Heart left ventricle (tissue), 16 donors: ENCODE measurements around the gene TRIM66. TPM values are rescaled to one million over a fixed set of nuclear protein-coding genes. Genes with fewer than 3 reads are reported as not detected.
"Not testable (repeated sequence)": the region's sequence is repeated elsewhere in the genome, so short reads cannot be mapped to it uniquely, and the experiment has no call there.

Experiments
- ATAC-seq, 4 donors: fragments of 200-7000 bp; cut with Tn5 transposase; one replicate each; pipeline ENCODE4 v1.9.1; 2020 to 2022; ENCODE audit warnings: moderate library complexity in 4 of 4, mild to moderate bottlenecking in 3 of 4, moderate number of reproducible peaks in 1 of 4
- DNase-seq, 5 donors: peaks; one replicate each; pipeline ENCODE4 v3.0.0-alpha.2; 2020
- H3K27ac ChIP-seq, 12 donors: fragments of 200-600 bp; sonication (generic) in 4 of 12; one replicate each; pipeline versions ENCODE4 v1.5.0 to v1.8.0; 2016 to 2022; ENCODE audit warnings: mild to moderate bottlenecking in 2 of 12
- H3K27me3 ChIP-seq, 9 donors: fragments of 200-600 bp; sonication (generic) in 2 of 9; one replicate each; pipeline versions ENCODE4 v1.5.1 to v1.8.0; 2016 to 2022; ENCODE audit warnings: mild to moderate bottlenecking in 3 of 9
- H3K36me3 ChIP-seq, 9 donors: fragments of 200-600 bp; sonication (generic) in 2 of 9; one replicate each; pipeline versions ENCODE4 v1.5.0 to v1.8.0; 2018 to 2022; ENCODE audit warnings: mild to moderate bottlenecking in 2 of 9
- H3K4me1 ChIP-seq, 12 donors: fragments of 200-600 bp; sonication (generic) in 4 of 12; one replicate each; pipeline versions ENCODE4 v1.5.0 to v1.8.0; 2016 to 2022; ENCODE audit warnings: mild to moderate bottlenecking in 3 of 12
- H3K4me3 ChIP-seq, 12 donors: fragments of 200-600 bp; sonication (generic) in 4 of 12; one replicate each; pipeline versions ENCODE4 v1.5.0 to v1.8.0; 2017 to 2022; ENCODE audit warnings: mild to moderate bottlenecking in 9 of 12, moderate library complexity in 4 of 12
- H3K9me3 ChIP-seq, 12 donors: fragments of 200-600 bp; sonication (generic) in 4 of 12; one replicate each; pipeline versions ENCODE4 v1.5.0 to v1.8.0; 2016 to 2022; ENCODE audit warnings: mild to moderate bottlenecking in 1 of 12
- POLR2A ChIP-seq, 2 donors: fragments of 450-650 bp; IDR thresholded peaks; one replicate each; pipeline ENCODE4 v1.6.1; 2017; ENCODE audit warnings: antibody characterized with exemption in 2 of 2, mild to moderate bottlenecking in 2 of 2, moderate library complexity in 2 of 2
- WGBS, 4 donors: extraction: QIAGEN DNeasy Blood & Tissue Kit in 2 of 4; methylation state at CpG; one replicate each; pipeline versions ENCODE4 v1.1.5 to v1.1.7; 2013 to 2018; 5-methylcytosine and 5-hydroxymethylcytosine counted together
- intact Hi-C, 10 donors: fragments of 100-400 bp; cut with DNase I; formaldehyde crosslinking; loops; one replicate each; pipeline versions ENCODE4 v1.11.1 to v1.14.2; 2022
- polyA plus RNA-seq, 2 donors: library from polyadenylated mRNA; stranded (reverse); fragments of 200-250 nt; gene quantifications; one replicate each; pipeline ENCODE4 v1.2.3, GENCODE V29; 2013
- total RNA-seq, 9 donors: library from RNA; depleted of rRNA in 2 of 9; stranded (reverse); fragments of >200 nt in 2 of 9; fragmentation: NEBNext Ultra II Directional in 3 of 9; extraction: Animal tissue kit (Norgen Biotek cat#: 25700) in 3 of 9; gene quantifications; one replicate each; pipeline versions ENCODE4 v1.1.0 to v1.2.4, GENCODE V29; 2016 to 2023
- TF ChIP-seq, protein P1 (sequence below), 12 donors: fragments of 200-600 bp; sonication (generic) in 4 of 12; IDR thresholded peaks; one replicate each; pipeline versions ENCODE4 v1.5.0 to v1.8.0; 2018 to 2022; ENCODE audit warnings: antibody characterized with exemption in 12 of 12, mild to moderate bottlenecking in 5 of 12
- donor health status: ischemic (EF 13 %, LVEDD 7.1; RV severe dilation, severe dysfunction).
- donor health status: healthy with polysubstance abuse.
- donor health status: DM: no; HTN: yes; CAD: no.
- donor health status: DM: no; HTN: no; CAD: no.
- donor health status: ischemic (EF 25% LVEDD 6.9; RV normal size, moderate dysfunction).
- donor health status: ischemic (EF 25% LVEDD 5.7; RV mildly dilated, moderate dysfunction).
- donor health status: healthy.
- donor health status: DM: yes; HTN: yes; CAD: no.
- donor health status: ischemic (EF 35%, LVEDD 5.7; RV mildly dilated, moderate dysfunction).
- donor health status: nonischemic (EF 11% LVEDD 7.7; RV severe dilation, severe dysfunction).
- donor health status: DM: yes; HTN: yes; CAD: no.
- donor health status: PGD.
- donor health status: ischemic (EF 29% LVEDD 5.4; RV normal size, mild dysfunction).
- donor health status: nonischemic (EF 23%, LVEDD 6.1; RV moderate dilation, normal function).

The TRIM66 gene
- total and polyA plus RNA-seq, 11 donors = 0.71 to 10.1 (median 3.8) TPM

DNA sequence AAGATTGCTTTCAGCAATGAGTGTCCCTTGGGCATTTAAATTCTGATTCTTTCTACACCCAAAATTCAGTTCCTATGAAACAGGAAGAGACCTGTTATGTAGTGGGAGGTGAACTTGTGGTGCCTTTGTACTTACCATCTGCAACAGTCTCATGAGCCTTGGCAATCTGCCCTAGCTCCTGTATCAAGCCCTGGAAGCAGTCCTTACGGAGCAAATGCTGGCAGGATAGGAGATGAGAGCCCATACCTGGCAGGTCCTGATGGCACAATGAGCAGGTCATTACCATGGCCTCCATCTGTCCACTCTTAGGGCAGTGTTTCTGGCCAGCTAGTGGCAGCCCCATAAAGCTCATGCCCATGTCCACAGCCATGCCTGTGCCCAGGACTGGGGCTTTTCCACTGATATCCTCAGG lies 10.8 kb downstream of the TRIM66 start:
- no peaks in the 10 kb centered on the region for H3K9me3 ChIP-seq
- DNase-seq (peak in 4 of 5 donors; percentile 38 to 51 (median 43)), ATAC-seq (peak; percentile 33 to 71 (median 58))
- H3K27me3 ChIP-seq = no peaks in the 10 kb centered on the region
- H3K36me3 ChIP-seq = peaks cover 0 to 22% (median 0%) of the 10 kb centered on the region in 9 donors
- 0 to 31% (median 0%) methylated on average over 1 of the region's 1 CpG for WGBS, 4 donors
- no peak for TF ChIP-seq POLR2A (IDR thresholded peaks at IDR 0.05)
- H3K4me3 ChIP-seq = no peak overlapping the region
- intact Hi-C loops = no loop called here
- peaks cover 0 to 24% (median 13%) of the 10 kb centered on the region in 12 donors for H3K4me1 ChIP-seq
- H3K27ac ChIP-seq = peak overlapping the region; percentile 43 to 87 (median 78)

DNA sequence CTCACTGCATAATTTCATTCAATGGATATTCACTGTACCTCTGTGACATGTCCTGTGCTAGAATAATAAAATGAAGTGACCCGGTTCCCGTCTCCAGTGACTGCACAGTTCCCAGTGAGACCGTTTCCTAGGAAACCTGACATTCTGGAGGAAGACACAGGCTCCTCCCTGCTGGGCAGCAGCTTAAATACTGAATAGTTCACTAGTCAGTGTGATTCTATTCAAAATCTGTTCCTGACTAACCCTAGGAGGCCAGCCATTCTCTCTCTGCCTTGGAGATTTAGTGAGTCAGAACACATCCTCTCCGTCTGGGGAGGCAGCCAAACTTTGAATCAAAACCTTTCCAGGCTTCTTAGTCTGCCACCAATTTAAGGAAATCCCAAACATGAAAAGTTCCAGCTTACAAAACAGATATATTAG lies 11.3 kb downstream of the TRIM66 start:
- intact Hi-C loops = no loop called here
- peak overlapping the region; percentile 43 to 87 (median 78) for H3K27ac ChIP-seq
- WGBS, 4 donors = 41 to 59% (median 53%) methylated on average over 4 of the region's 4 CpGs
- peak; percentile 87 to 98 (median 98) for ATAC-seq
- TF ChIP-seq, protein P1, sequence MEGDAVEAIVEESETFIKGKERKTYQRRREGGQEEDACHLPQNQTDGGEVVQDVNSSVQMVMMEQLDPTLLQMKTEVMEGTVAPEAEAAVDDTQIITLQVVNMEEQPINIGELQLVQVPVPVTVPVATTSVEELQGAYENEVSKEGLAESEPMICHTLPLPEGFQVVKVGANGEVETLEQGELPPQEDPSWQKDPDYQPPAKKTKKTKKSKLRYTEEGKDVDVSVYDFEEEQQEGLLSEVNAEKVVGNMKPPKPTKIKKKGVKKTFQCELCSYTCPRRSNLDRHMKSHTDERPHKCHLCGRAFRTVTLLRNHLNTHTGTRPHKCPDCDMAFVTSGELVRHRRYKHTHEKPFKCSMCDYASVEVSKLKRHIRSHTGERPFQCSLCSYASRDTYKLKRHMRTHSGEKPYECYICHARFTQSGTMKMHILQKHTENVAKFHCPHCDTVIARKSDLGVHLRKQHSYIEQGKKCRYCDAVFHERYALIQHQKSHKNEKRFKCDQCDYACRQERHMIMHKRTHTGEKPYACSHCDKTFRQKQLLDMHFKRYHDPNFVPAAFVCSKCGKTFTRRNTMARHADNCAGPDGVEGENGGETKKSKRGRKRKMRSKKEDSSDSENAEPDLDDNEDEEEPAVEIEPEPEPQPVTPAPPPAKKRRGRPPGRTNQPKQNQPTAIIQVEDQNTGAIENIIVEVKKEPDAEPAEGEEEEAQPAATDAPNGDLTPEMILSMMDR (IDR thresholded peaks at IDR 0.05) = no peak
- TF ChIP-seq POLR2A (IDR thresholded peaks at IDR 0.05) = no peak
- peak in 4 of 5 donors; percentile 67 to 78 (median 74) for DNase-seq
- H3K9me3 ChIP-seq = no peaks in the 10 kb centered on the region
- peaks cover 0 to 24% (median 13%) of the 10 kb centered on the region in 12 donors for H3K4me1 ChIP-seq
- H3K36me3 ChIP-seq = peaks cover 0 to 22% (median 0%) of the 10 kb centered on the region in 9 donors
- no peak overlapping the region for H3K4me3 ChIP-seq
- no peaks in the 10 kb centered on the region for H3K27me3 ChIP-seq

DNA sequence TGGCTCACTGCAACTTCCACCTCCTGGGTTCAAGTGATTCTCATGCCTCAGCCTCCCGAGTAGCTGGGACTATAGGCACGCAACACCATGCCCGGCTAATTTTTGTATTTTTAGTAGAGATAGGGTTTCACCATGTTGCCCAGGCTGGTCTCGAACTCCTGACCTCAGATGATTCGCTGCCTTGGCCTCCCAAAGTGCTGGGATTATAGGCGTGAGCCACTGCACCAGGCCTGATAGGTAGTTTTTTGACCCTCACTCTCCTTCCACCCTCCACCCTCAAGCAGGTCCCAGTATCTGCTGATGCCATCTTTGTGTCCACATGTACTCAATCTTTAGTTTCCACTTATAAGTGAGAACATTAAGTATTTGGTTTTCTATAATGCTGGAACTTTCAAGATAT lies 12.4 kb downstream of the TRIM66 start:
- ATAC-seq, DNase-seq, H3K9me3 ChIP-seq, intact Hi-C loops, H3K4me3 ChIP-seq, H3K27me3 ChIP-seq: not testable (repeated sequence)
- peaks cover 0 to 22% (median 0%) of the 10 kb centered on the region in 9 donors for H3K36me3 ChIP-seq
- 94 to 99% (median 97%) methylated on average over 6 of the region's 6 CpGs for WGBS, 4 donors
- peak overlapping the region in 1 of 12 donors; percentile 77 for H3K27ac ChIP-seq
- H3K4me1 ChIP-seq = peaks cover 0 to 24% (median 13%) of the 10 kb centered on the region in 12 donors

DNA sequence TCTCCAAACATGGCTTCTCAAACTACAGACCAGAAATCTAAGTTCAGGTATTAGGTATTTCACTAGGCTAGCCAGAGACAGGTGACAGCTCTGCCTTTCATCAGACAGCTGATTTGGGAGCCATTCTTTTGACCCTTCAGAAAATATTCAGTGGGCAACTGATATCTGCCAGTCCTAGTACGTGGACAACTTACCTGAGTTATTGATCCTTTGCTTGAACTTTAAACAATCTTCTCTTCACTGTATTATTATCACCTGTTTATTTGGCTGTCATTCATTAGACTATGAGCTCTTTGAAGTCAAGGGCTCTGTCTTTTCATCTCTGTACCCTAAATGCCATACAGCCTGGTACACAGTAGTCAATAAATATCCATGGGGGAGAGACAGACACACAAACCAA lies 17.2 kb downstream of the TRIM66 start:
- Histone ChIP-seq H3K36me3 (peaks cover 0 to 32% (median 0%) of the 10 kb centered on the region in 9 donors), H3K27ac (no peak overlapping the region), H3K4me1 (no peaks in the 10 kb centered on the region), H3K9me3 (no peaks in the 10 kb centered on the region), H3K27me3 (no peaks in the 10 kb centered on the region), H3K4me3 (no peak overlapping the region)
- DNase-seq (no peak), ATAC-seq (no peak)
- intact Hi-C loops = no loop called here
- WGBS, 4 donors = 98 to 100% (median 99%) methylated on average over 1 of the region's 1 CpG
- TF ChIP-seq POLR2A (IDR thresholded peaks at IDR 0.05) = no peak
- TF ChIP-seq, protein P1 (IDR thresholded peaks at IDR 0.05) = no peak

DNA sequence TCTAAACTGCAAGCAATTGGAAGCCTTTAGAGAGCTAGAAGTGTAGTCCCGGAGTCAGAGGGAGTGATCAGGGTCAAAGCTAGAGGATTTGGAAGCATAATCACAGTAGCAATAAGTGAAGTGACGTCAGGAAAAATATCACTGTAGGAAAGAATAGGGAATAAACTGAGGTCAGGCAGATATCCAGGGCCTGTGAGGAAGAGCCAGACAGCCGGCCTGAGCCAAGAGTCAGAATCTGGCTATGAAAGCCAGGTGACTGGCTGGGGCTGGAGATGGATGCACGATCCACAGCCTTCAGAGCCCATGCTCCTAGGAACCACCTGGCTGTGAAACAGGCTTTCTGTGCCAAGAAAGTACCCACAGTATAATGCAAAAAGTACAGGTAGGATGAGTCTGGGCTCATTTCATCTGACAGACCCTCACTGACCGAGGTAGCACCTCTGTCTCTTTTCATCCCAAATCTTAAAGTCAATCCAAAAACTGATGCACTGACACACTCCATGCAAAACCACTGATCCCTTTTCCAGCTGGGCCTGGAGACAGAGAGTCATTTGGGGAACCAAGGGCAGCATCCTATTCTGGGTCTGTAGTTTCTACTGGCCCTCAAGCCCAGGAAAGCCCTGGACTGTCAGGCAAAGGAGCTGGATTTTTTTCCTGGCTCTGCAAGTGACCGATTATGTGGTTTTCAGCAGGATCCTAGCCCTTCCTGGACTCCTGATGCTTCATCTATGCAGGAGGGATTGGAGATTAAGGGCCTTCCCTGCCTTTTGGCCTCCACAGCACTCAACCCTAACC lies 21.3 kb downstream of the TRIM66 start:
- peaks cover 0 to 7% (median 0%) of the 10 kb centered on the region in 12 donors for H3K4me1 ChIP-seq
- no peaks in the 10 kb centered on the region for H3K27me3 ChIP-seq
- no peak overlapping the region for H3K27ac ChIP-seq
- no peak for TF ChIP-seq POLR2A (IDR thresholded peaks at IDR 0.05)
- TF ChIP-seq, protein P1 (IDR thresholded peaks at IDR 0.05) = no peak
- H3K9me3 ChIP-seq = no peaks in the 10 kb centered on the region
- H3K36me3 ChIP-seq = peaks cover 0 to 11% (median 0%) of the 10 kb centered on the region in 9 donors
- 80 to 90% (median 88%) methylated on average over 6 of the region's 6 CpGs for WGBS, 4 donors
- intact Hi-C loops = no loop called here
- no peak overlapping the region for H3K4me3 ChIP-seq
- ATAC-seq (no peak), DNase-seq (no peak)
